GM21423 (cell line): ENCODE data around the gene TLN1.

ENCODE experiments used
- ATAC-seq: cut with Tn5 transposase; IDR thresholded peaks from one replicate; pipeline ENCODE4 v1.9.1; 2021; ENCODE audit warnings: mild to moderate bottlenecking, moderate library complexity; ENCODE audit not compliant: unreplicated experiment

The TLN1 gene

GRCh38 chr9:35686222-35687203 is 45.5 kb downstream of the TLN1 start:
- no peak for ATAC-seq

DNA sequence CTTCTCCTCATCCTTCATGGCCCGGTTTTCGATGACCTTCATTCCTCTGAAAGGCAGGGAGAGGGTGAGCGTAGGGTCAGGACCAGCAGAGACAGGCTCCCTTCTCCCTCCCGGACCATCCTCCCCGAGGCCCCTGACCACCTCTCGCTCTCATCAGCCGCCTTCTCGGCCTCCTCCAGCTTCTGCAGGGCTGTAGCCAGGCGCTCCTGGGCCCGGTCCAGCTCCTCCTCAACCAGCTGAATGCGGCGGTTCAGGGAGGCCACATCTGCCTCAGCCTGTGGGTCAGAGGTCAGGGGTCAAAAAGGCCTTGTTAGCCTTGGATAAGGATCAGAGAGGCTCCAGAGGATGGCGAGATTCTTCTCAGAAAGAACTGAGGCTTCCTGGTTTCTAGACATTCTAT is 46.5 kb downstream of the TLN1 start:
- no peak for ATAC-seq

DNA sequence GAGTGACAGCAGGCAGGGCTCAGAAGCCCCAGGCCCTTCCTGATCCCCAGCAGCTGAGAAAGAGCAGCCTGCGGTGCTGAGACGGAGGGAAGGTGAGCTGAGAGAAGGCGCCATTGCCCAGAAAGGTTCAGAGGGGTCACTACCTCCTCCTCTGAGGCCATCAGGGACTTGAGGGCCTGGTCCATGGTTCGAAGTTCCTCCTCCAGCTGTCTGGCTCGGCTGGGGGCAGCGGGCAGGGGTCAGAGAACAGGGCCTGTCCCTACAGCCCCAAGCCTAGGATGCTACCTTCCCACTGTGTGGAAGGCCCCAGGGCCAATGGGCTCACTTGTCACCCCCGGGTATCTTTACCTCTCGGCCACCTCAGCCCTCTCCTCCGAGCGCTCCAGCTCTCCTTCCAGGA is 47.1 kb downstream of the TLN1 start:
- ATAC-seq = no peak

- ATAC-seq = no peak
Observed at GRCh38 chr9:35683323-35683722, 48.7 kb downstream of the TLN1 start.

DNA sequence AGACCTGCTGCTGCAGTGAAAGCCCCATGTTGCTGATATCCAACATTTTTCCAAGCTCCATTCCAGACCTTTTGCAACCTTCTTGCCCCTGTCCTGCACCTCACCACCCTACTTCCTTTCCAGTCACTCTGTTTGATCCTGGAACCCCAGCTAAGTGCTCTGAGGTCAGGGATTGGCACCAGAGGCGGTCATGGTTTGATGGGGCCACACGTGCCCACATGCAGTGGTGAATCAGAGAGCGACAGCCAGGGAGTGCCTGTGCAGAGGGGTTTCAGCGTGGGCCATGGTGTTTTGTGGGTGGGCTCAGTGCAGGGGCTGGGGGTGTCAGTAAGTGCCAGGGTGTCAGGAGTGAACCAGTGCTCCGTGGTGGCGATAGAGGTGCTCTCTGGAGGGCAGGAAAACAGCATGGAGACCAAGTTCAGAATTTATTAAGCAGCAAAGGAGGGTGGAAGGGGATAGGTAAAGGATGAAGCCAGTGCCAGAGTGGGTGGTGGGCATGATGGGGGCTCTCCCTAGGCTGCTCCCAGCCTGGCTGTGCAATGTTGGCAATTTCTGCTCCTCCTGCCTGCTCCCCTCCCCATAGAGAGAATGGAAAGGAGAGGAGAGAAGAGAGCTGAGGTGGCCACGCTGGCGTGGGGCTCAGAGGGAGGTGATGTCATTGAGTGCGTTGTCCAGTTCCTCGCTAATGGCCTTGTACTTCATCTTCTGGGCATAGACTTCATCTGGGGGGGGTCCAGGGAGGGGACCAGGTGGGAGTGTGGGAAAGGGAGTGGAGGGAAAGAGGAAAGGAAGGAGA is 49.3 kb downstream of the TLN1 start:
- ATAC-seq = no peak

- no peak for ATAC-seq
Observed at GRCh38 chr9:35682051-35682450, 49.9 kb downstream of the TLN1 start.

DNA sequence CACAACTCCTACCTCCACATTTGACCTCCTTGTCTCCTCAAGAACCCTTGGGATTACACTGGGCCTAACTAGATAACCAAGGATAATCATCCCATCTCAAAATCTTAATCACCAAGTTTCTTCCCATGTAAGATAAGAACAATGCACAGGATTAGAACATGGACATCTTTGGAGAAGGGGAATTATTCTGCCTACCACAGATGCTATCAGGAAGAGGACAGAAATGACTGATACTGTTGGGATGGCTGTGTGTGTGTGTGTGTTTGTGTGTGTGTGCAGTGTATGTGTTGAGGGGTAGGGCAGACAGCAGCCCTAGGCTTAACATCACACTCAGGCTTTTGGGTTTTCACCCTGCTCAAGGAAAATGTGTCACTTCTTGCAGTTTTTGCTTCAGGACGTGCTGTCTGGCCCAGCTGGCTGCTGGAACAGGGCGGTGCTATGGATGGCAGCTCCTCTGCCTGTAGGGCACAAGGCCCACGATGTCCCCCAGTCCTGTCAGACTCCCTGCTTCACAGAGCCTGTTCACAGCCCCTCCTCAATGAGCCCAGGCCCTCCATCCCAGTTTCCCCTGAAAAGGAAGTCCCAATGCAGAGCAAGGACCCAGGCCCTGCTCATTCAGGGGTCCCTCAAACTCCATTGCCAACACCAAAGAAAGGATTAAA is 50.5 kb downstream of the TLN1 start:
- no peak for ATAC-seq

- no peak for ATAC-seq
Observed at GRCh38 chr9:35680331-35681105, 51.5 kb downstream of the TLN1 start.

- ATAC-seq = no peak
Observed at GRCh38 chr9:35679766-35680330, 52.1 kb downstream of the TLN1 start.

DNA sequence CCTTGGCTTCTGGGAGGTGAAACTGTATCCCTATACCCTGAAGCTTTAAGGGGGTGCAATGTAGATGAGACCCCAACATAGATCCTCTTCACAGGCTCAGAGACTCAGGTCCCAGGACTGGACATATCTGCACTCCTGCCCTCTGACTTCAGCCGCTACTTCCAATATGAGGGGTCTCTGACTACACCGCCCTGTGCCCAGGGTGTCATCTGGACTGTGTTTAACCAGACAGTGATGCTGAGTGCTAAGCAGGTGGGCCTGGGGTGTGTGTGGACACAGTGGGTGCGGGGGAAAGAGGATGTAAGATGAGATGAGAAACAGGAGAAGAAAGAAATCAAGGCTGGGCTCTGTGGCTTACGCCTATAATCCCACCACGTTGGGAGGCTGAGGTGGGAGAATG is 52.9 kb downstream of the TLN1 start:
- ATAC-seq = no peak

GRCh38 chr9:35675732-35676392 is 56.1 kb downstream of the TLN1 start:
- ATAC-seq = no peak

GRCh38 chr9:35675204-35675603 is 56.8 kb downstream of the TLN1 start:
- no peak for ATAC-seq

DNA sequence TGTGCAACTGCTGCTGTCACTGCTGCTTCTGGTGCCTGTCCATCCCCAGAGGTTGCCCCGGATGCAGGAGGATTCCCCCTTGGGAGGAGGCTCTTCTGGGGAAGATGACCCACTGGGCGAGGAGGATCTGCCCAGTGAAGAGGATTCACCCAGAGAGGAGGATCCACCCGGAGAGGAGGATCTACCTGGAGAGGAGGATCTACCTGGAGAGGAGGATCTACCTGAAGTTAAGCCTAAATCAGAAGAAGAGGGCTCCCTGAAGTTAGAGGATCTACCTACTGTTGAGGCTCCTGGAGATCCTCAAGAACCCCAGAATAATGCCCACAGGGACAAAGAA is 58.0 kb downstream of the TLN1 start:
- no peak for ATAC-seq

GRCh38 chr9:35673132-35674024 is 58.6 kb downstream of the TLN1 start, which contains the start of gene CA9:
TSS of gene CA9 (plus strand) at chr9:35673928. CDS start at chr9:35673960, 32 bp downstream.
- ATAC-seq = no peak

- ATAC-seq = no peak
Observed at GRCh38 chr9:35669331-35670145, 62.5 kb downstream of the TLN1 start.

DNA sequence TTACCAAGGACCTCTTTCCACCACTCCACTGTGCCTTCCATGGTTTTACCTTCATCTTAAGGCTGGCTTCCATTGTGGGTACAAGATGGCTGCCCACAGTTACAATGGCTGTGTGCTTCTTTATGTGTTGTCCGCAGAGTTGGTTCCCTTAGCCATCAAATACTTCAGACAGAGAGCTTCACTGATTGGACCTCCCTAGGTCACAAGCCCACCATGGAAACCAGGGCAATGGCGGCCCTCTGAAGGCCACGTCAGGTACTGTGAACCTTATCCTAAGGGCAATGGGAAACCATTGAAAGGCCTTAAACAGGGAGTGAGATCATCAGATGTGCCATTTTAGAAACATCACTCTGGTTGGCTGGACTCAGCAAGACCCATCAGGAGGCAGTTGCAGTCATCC is 64.1 kb downstream of the TLN1 start:
- no peak for ATAC-seq

DNA sequence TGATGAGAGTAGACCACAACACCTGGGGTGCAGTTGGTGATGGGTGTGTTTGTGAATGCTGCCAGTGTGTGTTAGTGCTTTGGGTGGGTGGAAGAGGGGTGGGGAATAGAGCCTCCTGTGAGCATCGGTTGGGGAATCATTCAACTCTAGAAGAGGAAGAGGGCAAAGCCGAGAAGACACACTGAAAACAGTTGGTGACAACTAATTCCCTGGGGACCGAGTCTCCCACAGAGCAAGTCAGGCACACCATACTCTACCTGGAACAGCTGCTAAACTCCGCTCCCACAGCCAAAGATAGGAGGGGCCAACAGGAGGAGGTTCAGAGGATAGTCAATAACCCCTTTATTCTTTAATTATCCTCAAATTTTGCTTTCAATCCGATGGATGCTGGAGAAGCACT is 65.4 kb downstream of the TLN1 start:
- no peak for ATAC-seq

DNA sequence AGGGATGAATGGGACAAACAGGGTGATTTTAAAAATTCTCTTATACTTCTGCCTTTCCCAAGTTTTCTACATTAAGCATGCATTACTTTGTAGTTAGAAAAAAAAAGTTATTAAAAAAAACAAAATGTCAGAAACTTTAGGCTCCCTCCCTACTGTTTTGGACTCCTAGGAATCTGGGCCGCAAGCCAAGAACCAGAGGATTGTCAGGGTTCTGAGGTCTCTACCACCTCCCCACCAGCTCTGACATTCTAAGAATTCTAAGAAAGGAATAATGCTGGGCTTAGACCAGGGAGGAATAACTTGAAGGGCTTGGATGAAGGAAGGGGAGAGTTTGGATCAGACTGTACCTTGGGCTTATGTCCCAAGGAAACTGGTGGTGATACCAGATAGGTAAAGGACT is 66.0 kb downstream of the TLN1 start:
- ATAC-seq = no peak
